ENCODE measurements around the gene MAK. TPM values are rescaled to one million over a fixed set of nuclear protein-coding genes. Genes with fewer than 3 reads are reported as not detected.
"Not testable (repeated sequence)": the region's sequence is repeated elsewhere in the genome, so short reads cannot be mapped to it uniquely, and the experiment has no call there.

The MAK gene
- total RNA-seq, 2 donors from 2014 or later: 0.26 TPM; not detected in 1

DNA sequence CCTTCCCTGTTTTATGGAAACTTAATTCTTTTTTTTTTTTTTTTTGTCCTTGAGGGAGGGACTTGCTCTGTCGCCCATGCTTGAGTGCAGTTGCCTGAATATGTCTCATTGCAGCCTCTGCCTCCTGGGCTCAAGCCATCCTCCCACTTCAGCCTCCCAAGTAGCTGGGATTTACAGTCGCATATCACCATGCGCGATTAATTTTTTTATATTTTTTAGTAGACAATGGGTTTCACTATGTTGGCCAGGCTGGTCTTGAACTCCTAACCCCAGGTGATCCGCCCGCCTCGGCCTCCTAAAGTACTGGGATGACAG lies 114.8 kb downstream of the MAK start:
- intact Hi-C loops (cut with DNase I): no loop called here
- H3K36me3 ChIP-seq (replicated peaks in 1 of 2; ENCODE audit: insufficient read depth in 1 of 2, low read depth in 2 of 2): peaks cover 0 to 2% of the 10 kb centered on the region in 2 donors
- TF ChIP-seq POLR2A (IDR thresholded peaks at IDR 0.05): no peak
- TF ChIP-seq, protein P1, sequence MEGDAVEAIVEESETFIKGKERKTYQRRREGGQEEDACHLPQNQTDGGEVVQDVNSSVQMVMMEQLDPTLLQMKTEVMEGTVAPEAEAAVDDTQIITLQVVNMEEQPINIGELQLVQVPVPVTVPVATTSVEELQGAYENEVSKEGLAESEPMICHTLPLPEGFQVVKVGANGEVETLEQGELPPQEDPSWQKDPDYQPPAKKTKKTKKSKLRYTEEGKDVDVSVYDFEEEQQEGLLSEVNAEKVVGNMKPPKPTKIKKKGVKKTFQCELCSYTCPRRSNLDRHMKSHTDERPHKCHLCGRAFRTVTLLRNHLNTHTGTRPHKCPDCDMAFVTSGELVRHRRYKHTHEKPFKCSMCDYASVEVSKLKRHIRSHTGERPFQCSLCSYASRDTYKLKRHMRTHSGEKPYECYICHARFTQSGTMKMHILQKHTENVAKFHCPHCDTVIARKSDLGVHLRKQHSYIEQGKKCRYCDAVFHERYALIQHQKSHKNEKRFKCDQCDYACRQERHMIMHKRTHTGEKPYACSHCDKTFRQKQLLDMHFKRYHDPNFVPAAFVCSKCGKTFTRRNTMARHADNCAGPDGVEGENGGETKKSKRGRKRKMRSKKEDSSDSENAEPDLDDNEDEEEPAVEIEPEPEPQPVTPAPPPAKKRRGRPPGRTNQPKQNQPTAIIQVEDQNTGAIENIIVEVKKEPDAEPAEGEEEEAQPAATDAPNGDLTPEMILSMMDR (IDR thresholded peaks at IDR 0.05): no peak
- H3K27me3 ChIP-seq: no peaks in the 10 kb centered on the region
- WGBS, 2 donors: 23 to 24% methylated on average over 7 of the region's 7 CpGs
- peak overlapping the region in 2 of 4 donors; percentile 81 to 85 for H3K27ac ChIP-seq
- peak overlapping the region in 1 of 2 donors; percentile 55 for H3K4me3 ChIP-seq
- no peak for ATAC-seq
- H3K9me3 ChIP-seq: no peaks in the 10 kb centered on the region
- H3K4me1 ChIP-seq: peaks cover 23% of the 10 kb centered on the region
- peak in 2 of 4 donors; percentile 20 to 25 for DNase-seq

DNA sequence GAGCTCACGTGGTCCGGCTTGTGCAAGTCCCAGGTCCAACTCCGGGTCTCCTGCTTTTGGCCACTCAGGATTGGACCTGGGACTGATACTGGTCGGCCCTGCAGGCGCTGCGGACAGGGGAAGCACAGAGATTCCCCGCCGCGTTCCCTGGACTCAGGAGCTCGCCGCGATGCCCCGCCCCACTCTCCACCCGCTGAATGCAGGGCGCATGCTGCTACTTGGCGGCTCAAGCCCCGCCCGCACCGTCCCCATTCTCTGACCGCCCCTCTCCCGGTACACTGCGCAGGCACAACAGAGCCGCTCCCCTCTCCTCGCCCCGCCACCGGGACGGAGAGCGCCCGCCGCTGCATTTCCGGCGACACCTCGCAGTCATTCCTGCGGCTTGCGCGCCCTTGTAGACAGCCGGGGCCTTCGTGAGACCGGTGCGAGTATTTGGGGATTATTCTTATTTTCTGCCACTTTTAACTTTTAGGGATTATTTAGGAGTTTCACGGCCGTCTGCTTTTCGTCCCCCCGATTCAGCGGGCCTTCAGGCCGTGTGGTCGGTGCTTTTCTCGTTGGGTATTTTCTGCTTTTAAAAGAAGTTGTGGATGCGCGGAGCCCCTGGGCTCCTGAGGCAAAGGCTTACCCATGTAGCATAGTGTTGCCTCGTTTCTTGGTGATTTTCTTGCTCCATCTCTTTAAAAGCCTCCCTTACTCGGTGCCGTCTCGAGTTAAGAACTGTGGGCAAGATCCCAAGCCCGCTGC lies 115.3 kb downstream of the MAK start, which contains the start of gene TMEM14C:
Gene TMEM14C (plus strand): TSS at position 251 of the 747 bp plus-strand sequence. CDS start 1,544 bp downstream, outside the sequence.
- Histone ChIP-seq H3K4me3 (peak within 1 kb of the TSS; percentile 46 to 55), H3K27ac (peak within 1 kb of the TSS; percentile 75 to 85 (median 80)), H3K27me3 (no peaks in the 10 kb centered on the region), H3K9me3 (no peaks in the 10 kb centered on the region), H3K36me3 (replicated peaks in 1 of 2; ENCODE audit: insufficient read depth in 1 of 2, low read depth in 2 of 2) (no peaks in the 10 kb centered on the region), H3K4me1 (peaks cover 23% of the 10 kb centered on the region)
- 0% methylated on average over 37 to 55 of the region's 55 CpGs for WGBS, 2 donors
- ATAC-seq (peak; percentile 99), DNase-seq (peak; percentile 98 to 100 (median 99))
- intact Hi-C loops (cut with DNase I): no loop called here
- TF ChIP-seq POLR2A (IDR thresholded peaks at IDR 0.05): peak; percentile 74 to 93 (median 93)
- TF ChIP-seq, protein P1 (IDR thresholded peaks at IDR 0.05): peak in 1 of 7 experiments; percentile 22

DNA sequence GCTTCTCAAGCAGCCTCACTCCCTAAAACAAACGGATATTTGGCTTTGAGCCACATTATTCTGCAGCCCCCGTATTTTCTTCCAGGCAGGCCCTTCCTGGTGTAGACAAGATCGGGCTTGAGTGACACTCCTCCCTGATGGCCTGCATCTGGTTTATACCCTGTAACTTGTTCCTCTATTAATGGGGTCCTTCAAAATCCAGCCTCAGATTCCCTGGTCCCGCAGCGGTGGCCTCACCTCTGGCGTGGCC lies 115.8 kb downstream of the MAK start:
- Histone ChIP-seq H3K36me3 (replicated peaks in 1 of 2; ENCODE audit: insufficient read depth in 1 of 2, low read depth in 2 of 2) (no peaks in the 10 kb centered on the region), H3K27ac (peak overlapping the region; percentile 75 to 85 (median 80)), H3K4me3 (no peak overlapping the region), H3K9me3 (no peaks in the 10 kb centered on the region), H3K4me1 (peaks cover 23% of the 10 kb centered on the region), H3K27me3 (no peaks in the 10 kb centered on the region)
- DNase-seq: no peak
- intact Hi-C loops (cut with DNase I): no loop called here
- WGBS, 2 donors: 0 to 2% methylated on average over 3 to 6 of the region's 6 CpGs
- ATAC-seq: no peak
- TF ChIP-seq POLR2A (IDR thresholded peaks at IDR 0.05): no peak
- TF ChIP-seq, protein P1 (IDR thresholded peaks at IDR 0.05): no peak

DNA sequence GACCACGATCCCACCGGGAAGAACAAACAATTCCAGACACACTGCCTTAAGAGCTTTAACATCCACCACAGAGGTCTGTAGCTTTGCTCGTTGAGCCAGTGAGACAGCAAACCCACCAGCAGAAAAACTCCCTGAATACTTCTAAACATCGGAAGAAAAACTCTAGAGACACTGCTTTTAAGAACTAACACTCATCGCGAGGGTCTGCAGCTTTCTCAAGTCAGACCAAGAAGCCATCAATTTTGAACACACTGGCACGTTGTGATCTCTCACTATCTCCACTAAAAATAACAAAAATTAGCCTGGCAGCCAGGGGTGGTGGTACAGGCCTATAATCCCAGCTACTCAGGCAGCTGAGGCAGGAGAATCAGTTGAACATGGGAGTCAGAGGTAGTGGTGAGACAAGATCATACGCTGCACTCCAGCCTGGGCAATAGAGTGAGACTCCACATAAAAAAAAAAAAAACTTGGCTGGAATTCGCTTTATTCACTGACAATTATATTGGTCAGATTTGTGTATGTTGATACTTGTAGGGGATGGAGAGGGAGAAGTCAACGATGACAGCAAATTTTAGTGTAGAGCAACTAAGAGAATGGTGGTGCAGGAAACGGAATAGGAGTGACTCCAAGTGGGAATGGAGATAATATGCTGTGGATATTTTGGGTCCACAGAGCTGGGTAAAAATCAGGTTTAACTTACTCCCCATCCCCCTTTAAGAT lies 116.3 kb downstream of the MAK start:
- H3K9me3 ChIP-seq: no peaks in the 10 kb centered on the region
- no peak overlapping the region for H3K4me3 ChIP-seq
- no peak for ATAC-seq
- intact Hi-C loops (cut with DNase I): no loop called here
- WGBS, 2 donors: 81 to 82% methylated on average over 11 of the region's 11 CpGs
- TF ChIP-seq POLR2A (IDR thresholded peaks at IDR 0.05): no peak
- TF ChIP-seq, protein P1 (IDR thresholded peaks at IDR 0.05): no peak
- peaks cover 23% of the 10 kb centered on the region for H3K4me1 ChIP-seq
- H3K27me3 ChIP-seq: no peaks in the 10 kb centered on the region
- H3K27ac ChIP-seq: peak overlapping the region; percentile 75 to 85 (median 80)
- no peaks in the 10 kb centered on the region for H3K36me3 ChIP-seq (replicated peaks in 1 of 2; ENCODE audit: insufficient read depth in 1 of 2, low read depth in 2 of 2)
- DNase-seq: no peak

DNA sequence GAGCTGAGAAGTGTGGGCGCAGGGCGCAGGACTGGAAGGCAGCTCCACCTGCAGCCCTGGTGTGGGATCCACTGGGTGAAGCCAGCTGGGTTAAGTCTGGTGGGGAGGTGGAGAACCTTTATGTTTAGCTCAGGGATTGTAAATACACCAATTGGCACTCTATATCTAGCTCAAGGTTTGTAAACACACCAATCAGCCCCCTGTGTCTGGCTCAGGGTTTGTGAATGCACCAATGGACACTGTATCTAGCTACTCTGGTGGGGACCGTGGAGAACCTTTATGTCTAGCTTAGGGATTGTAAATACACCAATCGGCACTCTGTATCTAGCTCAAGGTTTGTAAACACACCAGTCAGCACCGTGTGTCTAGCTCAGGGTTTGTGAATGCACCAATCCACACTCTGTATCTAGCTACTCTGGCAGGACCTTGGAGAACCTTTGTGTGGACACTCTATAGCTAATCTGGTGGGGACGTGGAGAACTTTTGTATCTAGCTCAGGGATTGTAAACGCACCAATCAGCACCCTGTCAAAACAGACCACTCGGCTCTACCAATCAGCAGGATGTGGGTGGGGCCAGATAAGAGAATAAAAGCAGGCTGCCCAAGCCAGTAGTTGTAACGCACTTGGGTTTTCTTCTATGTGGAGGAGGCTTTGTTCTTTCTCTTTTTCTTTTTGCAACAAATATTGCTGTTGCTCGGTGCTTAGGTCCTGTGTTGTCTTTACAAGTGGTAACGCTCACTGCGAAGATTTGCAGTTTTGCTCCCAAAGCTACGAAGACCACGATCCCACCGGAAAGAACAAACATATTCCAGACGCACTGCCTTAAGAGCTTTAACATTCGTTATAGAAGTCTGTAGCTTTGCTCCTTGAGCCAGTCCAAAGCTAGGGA lies 117.1 kb downstream of the MAK start:
- H3K27me3 ChIP-seq; intact Hi-C loops (cut with DNase I); H3K9me3 ChIP-seq; H3K36me3 ChIP-seq (replicated peaks in 1 of 2; ENCODE audit: insufficient read depth in 1 of 2, low read depth in 2 of 2); ATAC-seq: not testable (repeated sequence)
- peak overlapping the region; percentile 53 to 77 (median 62) for H3K27ac ChIP-seq
- peak; percentile 16 to 27 (median 17) for DNase-seq
- peak overlapping the region in 1 of 2 donors; percentile 21 for H3K4me3 ChIP-seq
- WGBS, 2 donors: 67 to 69% methylated on average over 14 to 17 of the region's 17 CpGs
- peaks cover 23% of the 10 kb centered on the region for H3K4me1 ChIP-seq
